Vagina (tissue), 2 donors: ENCODE results near the gene STIM1. TPM values are rescaled to one million over a fixed set of nuclear protein-coding genes. Genes with fewer than 3 reads are reported as not detected.

Source experiments
- DNase-seq, 2 donors: peaks; one replicate each; pipeline ENCODE4 v3.0.0-alpha.2; 2017; ENCODE audit errors: extremely low spot score in 2 of 2
- H3K27ac ChIP-seq: fragments of 200-600 bp; sonication (generic); one replicate; pipeline ENCODE4 v1.5.1; 2019
- H3K27me3 ChIP-seq: fragments of 200-600 bp; sonication (generic); one replicate; pipeline ENCODE4 v1.5.1; 2019
- H3K36me3 ChIP-seq, 2 donors: fragments of 200-600 bp; sonication (generic); one replicate each; pipeline ENCODE4 v1.5.1; 2017 to 2019
- H3K4me1 ChIP-seq: fragments of 200-600 bp; sonication (generic); one replicate; pipeline ENCODE4 v1.5.1; 2019
- H3K4me3 ChIP-seq, 2 donors: fragments of 200-600 bp; sonication (generic); 1 replicate in 1 of 2; 2 replicates in 1 of 2; pipeline ENCODE4 v1.5.1; 2016 to 2019
- H3K9me3 ChIP-seq: fragments of 200-600 bp; sonication (generic); one replicate; pipeline ENCODE4 v1.5.1; 2019
- CTCF ChIP-seq, 3 experiments: fragments of 450-650 bp in 2 of 3; fragments of 200-600 bp in 1 of 3; sonication (generic) in 1 of 3; IDR thresholded peaks; one replicate each; pipeline ENCODE4 v1.5.1; 2017 to 2019; ENCODE audit warnings: antibody characterized with exemption in 3 of 3, mild to moderate bottlenecking in 2 of 3, moderate library complexity in 2 of 3
- POLR2A ChIP-seq, 2 donors: fragments of 450-650 bp; IDR thresholded peaks; one replicate each; pipeline ENCODE4 v1.6.1; 2017; ENCODE audit warnings: antibody characterized with exemption in 2 of 2, mild to moderate bottlenecking in 2 of 2, moderate library complexity in 2 of 2
- POLR2AphosphoS5 ChIP-seq, 2 donors: sonication (generic); formaldehyde crosslinking; IDR thresholded peaks; one replicate each; pipeline ENCODE4 v1.9.0; 2017; ENCODE audit warnings: antibody characterized with exemption in 2 of 2, mild to moderate bottlenecking in 2 of 2, low read depth in 1 of 2; ENCODE audit not compliant: insufficient read depth in 1 of 2
- intact Hi-C: fragments of 100-400 bp; cut with DNase I; formaldehyde crosslinking; loops from one replicate; pipeline ENCODE4 v1.15.1; 2023
- total RNA-seq: library from RNA; depleted of rRNA; stranded (reverse); fragments of >200 nt; gene quantifications from one replicate; pipeline ENCODE4 v1.2.3, GENCODE V29; 2016

The STIM1 gene
- total RNA-seq, 1 donor from 2014 or later, result 68.8 TPM

GRCh38 chr11:3909901-3910300, 54.4 kb downstream of the STIM1 start:
- intact Hi-C loops, result no loop called here
- Histone ChIP-seq H3K27me3 (no peaks in the 10 kb centered on the region), H3K36me3 (no peaks in the 10 kb centered on the region), H3K9me3 (no peaks in the 10 kb centered on the region), H3K4me3 (no peak overlapping the region), H3K4me1 (peaks cover 43% of the 10 kb centered on the region), H3K27ac (no peak overlapping the region)
- TF ChIP-seq POLR2AphosphoS5 (IDR thresholded peaks at IDR 0.05; ENCODE audit: insufficient read depth in 1 of 2, low read depth in 1 of 2) (no peak), CTCF (IDR thresholded peaks at IDR 0.05) (no peak), POLR2A (IDR thresholded peaks at IDR 0.05) (no peak)
- DNase-seq, result no peak

GRCh38 chr11:3911908-3912505, 56.5 kb downstream of the STIM1 start:
- Histone ChIP-seq H3K4me3 (no peak overlapping the region), H3K27ac (no peak overlapping the region), H3K9me3 (no peaks in the 10 kb centered on the region), H3K27me3 (no peaks in the 10 kb centered on the region), H3K4me1 (peaks cover 42% of the 10 kb centered on the region), H3K36me3 (no peaks in the 10 kb centered on the region)
- no peak for DNase-seq
- intact Hi-C loops, result no loop called here
- no peak for TF ChIP-seq POLR2A (IDR thresholded peaks at IDR 0.05)
- TF ChIP-seq POLR2AphosphoS5 (IDR thresholded peaks at IDR 0.05; ENCODE audit: insufficient read depth in 1 of 2, low read depth in 1 of 2), result no peak
- no peak for TF ChIP-seq CTCF (IDR thresholded peaks at IDR 0.05)

- no peaks in the 10 kb centered on the region for H3K9me3 ChIP-seq
- intact Hi-C loops, result no loop called here
- no peak for DNase-seq
- H3K36me3 ChIP-seq, result no peaks in the 10 kb centered on the region
- TF ChIP-seq POLR2AphosphoS5 (IDR thresholded peaks at IDR 0.05; ENCODE audit: insufficient read depth in 1 of 2, low read depth in 1 of 2), result no peak
- TF ChIP-seq CTCF (IDR thresholded peaks at IDR 0.05), result no peak
- no peak for TF ChIP-seq POLR2A (IDR thresholded peaks at IDR 0.05)
- H3K4me3 ChIP-seq, result no peak overlapping the region
- H3K4me1 ChIP-seq, result peaks cover 35% of the 10 kb centered on the region
- no peak overlapping the region for H3K27ac ChIP-seq
- H3K27me3 ChIP-seq, result no peaks in the 10 kb centered on the region
Measured at GRCh38 chr11:3913921-3914320, 58.5 kb downstream of the STIM1 start.

- no peak overlapping the region for H3K27ac ChIP-seq
- TF ChIP-seq POLR2A (IDR thresholded peaks at IDR 0.05) (no peak), POLR2AphosphoS5 (IDR thresholded peaks at IDR 0.05; ENCODE audit: insufficient read depth in 1 of 2, low read depth in 1 of 2) (no peak), CTCF (IDR thresholded peaks at IDR 0.05) (no peak)
- no peaks in the 10 kb centered on the region for H3K9me3 ChIP-seq
- no peak for DNase-seq
- peaks cover 37% of the 10 kb centered on the region for H3K4me1 ChIP-seq
- H3K27me3 ChIP-seq, result no peaks in the 10 kb centered on the region
- no peak overlapping the region for H3K4me3 ChIP-seq
- intact Hi-C loops, result no loop called here
- no peaks in the 10 kb centered on the region for H3K36me3 ChIP-seq
Measured at GRCh38 chr11:3914805-3915204, 59.3 kb downstream of the STIM1 start.

GRCh38 chr11:3916962-3917361, 61.5 kb downstream of the STIM1 start:
- intact Hi-C loops, result no loop called here
- Histone ChIP-seq H3K9me3 (no peaks in the 10 kb centered on the region), H3K36me3 (no peaks in the 10 kb centered on the region), H3K4me3 (no peak overlapping the region), H3K27ac (peak overlapping the region; percentile 39), H3K4me1 (peaks cover 33% of the 10 kb centered on the region), H3K27me3 (no peaks in the 10 kb centered on the region)
- no peak for DNase-seq
- TF ChIP-seq CTCF (IDR thresholded peaks at IDR 0.05) (no peak), POLR2A (IDR thresholded peaks at IDR 0.05) (no peak), POLR2AphosphoS5 (IDR thresholded peaks at IDR 0.05; ENCODE audit: insufficient read depth in 1 of 2, low read depth in 1 of 2) (no peak)
